Prostate gland (tissue), 2 donors: ENCODE measurements around the gene RYR1. TPM values are rescaled to one million over a fixed set of nuclear protein-coding genes. Genes with fewer than 3 reads are reported as not detected.

Experiments
- DNase-seq: peaks from one replicate; pipeline ENCODE4 v3.0.0-alpha.2; 2019; ENCODE audit warnings: low spot score
- H3K27ac ChIP-seq, 2 donors: fragments of 200-600 bp; sonication (generic); 2 replicates each; pipeline ENCODE4 v1.5.1; 2017 to 2019
- H3K27me3 ChIP-seq: fragments of 200-600 bp; sonication (generic); replicated peaks from 2 replicates; pipeline ENCODE4 v1.5.1; 2019; ENCODE audit not compliant: insufficient read depth
- H3K36me3 ChIP-seq, 2 donors: fragments of 200-600 bp; sonication (generic); 1 replicate in 1 of 2; 2 replicates in 1 of 2; pipeline versions ENCODE4 v1.5.1 to v1.8.1; 2017 to 2019
- H3K4me1 ChIP-seq: fragments of 200-600 bp; sonication (generic); replicated peaks from 2 replicates; pipeline ENCODE4 v1.5.1; 2019
- H3K4me3 ChIP-seq, 2 donors: fragments of 200-600 bp; sonication (generic); 2 replicates each; pipeline ENCODE4 v1.5.1; 2017 to 2019
- H3K9me3 ChIP-seq: fragments of 200-600 bp; sonication (generic); 2 replicates; pipeline ENCODE4 v1.5.1; 2017
- POLR2A ChIP-seq: fragments of 450-650 bp; IDR thresholded peaks from one replicate; pipeline ENCODE4 v1.6.1; 2016; ENCODE audit warnings: antibody characterized with exemption, mild to moderate bottlenecking
- POLR2AphosphoS5 ChIP-seq: sonication (generic); formaldehyde crosslinking; IDR thresholded peaks from one replicate; pipeline ENCODE4 v1.6.1; 2017; ENCODE audit warnings: antibody characterized with exemption
- WGBS: methylation state at CpG from one replicate; pipeline ENCODE4 v1.1.5; 2018; 5-methylcytosine and 5-hydroxymethylcytosine counted together
- intact Hi-C: fragments of 100-400 bp; cut with DNase I; formaldehyde crosslinking; loops from one replicate; pipeline ENCODE4 v1.14.2; 2022
- total RNA-seq, 2 donors: library from RNA; depleted of rRNA; stranded (reverse); fragments of >200 nt; gene quantifications; one replicate each; pipeline ENCODE4 v1.1.0, GENCODE V29; 2016
- TF ChIP-seq, protein P1 (sequence below), 4 experiments: fragments of 200-600 bp in 2 of 4; fragments of 450-650 bp in 2 of 4; sonication (generic) in 2 of 4; IDR thresholded peaks; 1 replicate in 3 of 4; 2 replicates in 1 of 4; pipeline ENCODE4 v1.5.1; 2016 to 2019; ENCODE audit warnings: antibody characterized with exemption in 4 of 4, mild to moderate bottlenecking in 2 of 4, moderate library complexity in 2 of 4

RYR1 gene
- total RNA-seq = 1 to 10 TPM; 5.7 to 8.6 TPM

DNA sequence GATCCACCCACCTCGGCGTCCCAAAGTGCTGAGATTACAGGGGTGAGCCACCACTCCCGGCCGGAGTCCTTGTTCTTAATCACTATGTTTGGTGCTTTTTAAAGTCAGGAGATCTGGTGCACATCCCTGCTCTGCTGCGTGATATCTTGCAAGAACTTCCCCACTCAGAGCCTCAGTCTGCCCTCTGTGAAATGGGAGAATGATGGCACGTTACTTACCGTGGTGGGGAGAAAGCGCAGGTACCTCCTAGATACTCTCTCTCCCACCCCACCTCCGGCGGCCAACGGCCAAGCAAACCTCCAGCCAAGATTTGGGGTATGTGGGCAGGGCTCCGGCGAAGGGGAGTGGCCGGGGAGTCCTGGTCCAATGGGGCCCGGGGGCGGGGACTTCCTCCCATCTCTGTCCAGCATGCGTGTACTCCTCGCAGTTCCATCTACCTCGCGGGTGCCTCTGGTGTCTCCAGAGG lies at the start of gene RYR1:
RYR1 (plus strand) TSS at position 424 of the 466 bp plus-strand sequence. CDS start 139 bp downstream, outside the sequence.
- no peaks in the 10 kb centered on the region for H3K36me3 ChIP-seq
- H3K27ac ChIP-seq = no peak within 1 kb of the TSS
- TF ChIP-seq POLR2A (no peak), POLR2AphosphoS5 (no peak)
- TF ChIP-seq, protein P1, sequence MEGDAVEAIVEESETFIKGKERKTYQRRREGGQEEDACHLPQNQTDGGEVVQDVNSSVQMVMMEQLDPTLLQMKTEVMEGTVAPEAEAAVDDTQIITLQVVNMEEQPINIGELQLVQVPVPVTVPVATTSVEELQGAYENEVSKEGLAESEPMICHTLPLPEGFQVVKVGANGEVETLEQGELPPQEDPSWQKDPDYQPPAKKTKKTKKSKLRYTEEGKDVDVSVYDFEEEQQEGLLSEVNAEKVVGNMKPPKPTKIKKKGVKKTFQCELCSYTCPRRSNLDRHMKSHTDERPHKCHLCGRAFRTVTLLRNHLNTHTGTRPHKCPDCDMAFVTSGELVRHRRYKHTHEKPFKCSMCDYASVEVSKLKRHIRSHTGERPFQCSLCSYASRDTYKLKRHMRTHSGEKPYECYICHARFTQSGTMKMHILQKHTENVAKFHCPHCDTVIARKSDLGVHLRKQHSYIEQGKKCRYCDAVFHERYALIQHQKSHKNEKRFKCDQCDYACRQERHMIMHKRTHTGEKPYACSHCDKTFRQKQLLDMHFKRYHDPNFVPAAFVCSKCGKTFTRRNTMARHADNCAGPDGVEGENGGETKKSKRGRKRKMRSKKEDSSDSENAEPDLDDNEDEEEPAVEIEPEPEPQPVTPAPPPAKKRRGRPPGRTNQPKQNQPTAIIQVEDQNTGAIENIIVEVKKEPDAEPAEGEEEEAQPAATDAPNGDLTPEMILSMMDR (IDR thresholded peaks at IDR 0.05) = no peak
- 15% methylated on average over 20 of the region's 20 CpGs for WGBS
- no peak for DNase-seq
- no peaks in the 10 kb centered on the region for H3K9me3 ChIP-seq
- peaks cover 18% of the 10 kb centered on the region for H3K27me3 ChIP-seq
- H3K4me3 ChIP-seq = no peak within 1 kb of the TSS
- H3K4me1 ChIP-seq = no peaks in the 10 kb centered on the region
- intact Hi-C loops = no loop called here

DNA sequence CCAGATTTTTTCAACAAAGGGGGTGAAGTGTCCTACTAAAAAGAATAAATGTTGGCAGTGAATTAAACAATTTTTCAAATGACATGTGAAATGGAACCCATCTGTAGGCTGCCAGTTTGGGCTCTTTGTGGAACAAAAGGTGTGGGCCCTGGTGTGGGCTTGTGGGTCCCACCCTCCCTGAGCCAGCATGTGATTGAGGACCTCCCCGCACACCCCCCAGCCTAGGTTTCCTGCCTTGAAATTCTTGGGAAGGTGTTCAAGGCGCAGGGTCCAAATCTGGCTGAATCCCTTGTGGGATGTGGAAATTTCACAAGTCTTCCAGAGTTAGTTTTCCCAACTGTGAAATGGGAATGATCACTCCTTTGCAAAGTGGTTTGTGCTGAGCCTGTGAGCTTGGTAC lies 49.7 kb upstream of the RYR1 start:
- TF ChIP-seq POLR2A (no peak), POLR2AphosphoS5 (no peak)
- TF ChIP-seq, protein P1 (IDR thresholded peaks at IDR 0.05) = no peak
- Histone ChIP-seq H3K36me3 (peaks cover 12 to 37% of the 10 kb centered on the region in 2 donors), H3K9me3 (no peaks in the 10 kb centered on the region), H3K4me3 (no peak overlapping the region), H3K27me3 (no peaks in the 10 kb centered on the region), H3K4me1 (peaks cover 3% of the 10 kb centered on the region), H3K27ac (no peak overlapping the region)
- WGBS = 100% methylated on average over 2 of the region's 2 CpGs
- intact Hi-C loops = no loop called here
- DNase-seq = no peak

- Histone ChIP-seq H3K27me3 (no peaks in the 10 kb centered on the region), H3K4me3 (no peak overlapping the region), H3K36me3 (peaks cover 10 to 37% of the 10 kb centered on the region in 2 donors), H3K27ac (no peak overlapping the region), H3K9me3 (no peaks in the 10 kb centered on the region), H3K4me1 (peaks cover 5% of the 10 kb centered on the region)
- intact Hi-C loops = no loop called here
- DNase-seq = no peak
- TF ChIP-seq POLR2AphosphoS5 (no peak), POLR2A (no peak)
- TF ChIP-seq, protein P1 (IDR thresholded peaks at IDR 0.05) = no peak
- WGBS = 87% methylated on average over 10 of the region's 10 CpGs
Measured at GRCh38 chr19:38384209-38385027, 49.1 kb upstream of the RYR1 start.

DNA sequence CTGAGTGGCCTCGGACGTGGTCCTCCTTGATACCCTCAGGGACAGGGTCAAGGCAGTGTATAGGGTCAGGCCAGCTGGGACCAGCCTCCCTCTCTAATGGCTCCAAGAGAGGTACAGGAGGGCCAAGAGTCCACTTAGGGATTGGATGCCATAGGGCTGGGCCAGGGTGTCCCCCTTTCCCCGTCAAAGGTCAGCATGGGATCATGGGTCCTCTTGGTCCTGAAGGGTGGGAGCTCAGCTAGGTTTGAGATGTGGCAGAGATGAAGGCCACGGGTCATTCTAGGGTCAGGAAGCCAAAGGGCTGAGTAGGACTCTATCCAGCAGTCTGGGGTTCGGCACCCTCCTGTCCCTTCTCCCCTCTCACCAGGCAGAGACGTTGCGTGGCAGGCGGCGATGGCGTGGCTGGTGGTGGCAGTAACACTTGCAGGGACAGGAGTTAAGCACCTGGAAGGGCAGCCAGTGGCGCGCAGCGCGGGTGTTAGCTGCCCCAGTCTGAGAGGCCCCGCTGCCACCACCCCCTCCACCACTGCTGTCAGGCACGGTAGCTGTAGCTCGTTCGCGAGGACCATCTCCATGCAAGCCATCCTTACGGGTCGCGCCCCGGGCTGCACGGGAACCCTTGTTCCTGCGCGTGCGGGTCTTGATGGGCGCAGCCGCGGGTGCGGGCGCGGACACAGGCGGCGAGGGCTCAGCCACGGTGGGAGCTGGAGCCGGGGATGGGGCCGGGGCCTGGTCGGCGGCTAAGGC lies 48.3 kb upstream of the RYR1 start:
- Histone ChIP-seq H3K4me3 (no peak overlapping the region), H3K27ac (no peak overlapping the region), H3K27me3 (no peaks in the 10 kb centered on the region), H3K36me3 (peaks cover 8 to 37% of the 10 kb centered on the region in 2 donors), H3K9me3 (no peaks in the 10 kb centered on the region), H3K4me1 (peaks cover 5% of the 10 kb centered on the region)
- TF ChIP-seq, protein P1 (IDR thresholded peaks at IDR 0.05) = no peak
- no peak for TF ChIP-seq POLR2AphosphoS5
- TF ChIP-seq POLR2A = no peak
- intact Hi-C loops = no loop called here
- no peak for DNase-seq
- WGBS = 87% methylated on average over 36 of the region's 40 CpGs
